GM21381 (cell line): ENCODE measurements around the gene NLRP9.
"Not testable (repeated sequence)": the region's sequence is repeated elsewhere in the genome, so short reads cannot be mapped to it uniquely, and the experiment has no call there.

Source experiments
- ATAC-seq: cut with Tn5 transposase; IDR thresholded peaks from one replicate; pipeline ENCODE4 v1.9.1; 2021; ENCODE audit warnings: mild to moderate bottlenecking, moderate library complexity; ENCODE audit not compliant: unreplicated experiment

Gene NLRP9

GRCh38 chr19:55738302-55738701 lies at the start of gene NLRP9:
Gene NLRP9, minus strand, starts transcription at chr19:55738402. Its CDS starts 28 bp downstream, at chr19:55738374.
- no peak for ATAC-seq

GRCh38 chr19:55781112-55781511 lies 42.9 kb upstream of the NLRP9 start:
- no peak for ATAC-seq

- no peak for ATAC-seq
Observed at GRCh38 chr19:55778331-55778730, 40.1 kb upstream of the NLRP9 start.

- no peak for ATAC-seq
Observed at GRCh38 chr19:55777528-55777927, 39.3 kb upstream of the NLRP9 start.

GRCh38 chr19:55769632-55770031 lies 31.4 kb upstream of the NLRP9 start:
- ATAC-seq = not testable (repeated sequence)

GRCh38 chr19:55768818-55769217 lies 30.6 kb upstream of the NLRP9 start, which contains the start of gene RFPL4AL1:
Gene RFPL4AL1, plus strand, starts transcription at chr19:55769118. Its CDS starts 2,687 bp downstream, at chr19:55771805.
- ATAC-seq = not testable (repeated sequence)

GRCh38 chr19:55766466-55766865 lies 28.3 kb upstream of the NLRP9 start:
- ATAC-seq = no peak

GRCh38 chr19:55758797-55759196 lies 20.6 kb upstream of the NLRP9 start, which contains the start of gene RFPL4A:
Gene RFPL4A, plus strand, starts transcription at chr19:55759097. Its CDS starts 2,704 bp downstream, at chr19:55761801.
- not testable (repeated sequence) for ATAC-seq

GRCh38 chr19:55756808-55757207 lies 18.6 kb upstream of the NLRP9 start:
- ATAC-seq = not testable (repeated sequence)

- no peak for ATAC-seq
Observed at GRCh38 chr19:55753401-55753800, 15.2 kb upstream of the NLRP9 start.

GRCh38 chr19:55750715-55751114 lies 12.5 kb upstream of the NLRP9 start:
- ATAC-seq = no peak

GRCh38 chr19:55730378-55730777 lies 7.8 kb downstream of the NLRP9 start:
- not testable (repeated sequence) for ATAC-seq

GRCh38 chr19:55723491-55723890 lies 14.7 kb downstream of the NLRP9 start:
- no peak for ATAC-seq

- no peak for ATAC-seq
Observed at GRCh38 chr19:55720801-55721200, 17.4 kb downstream of the NLRP9 start.

GRCh38 chr19:55720214-55720746 lies 17.9 kb downstream of the NLRP9 start:
- ATAC-seq = no peak

GRCh38 chr19:55717879-55718711 lies 20.1 kb downstream of the NLRP9 start:
- ATAC-seq = not testable (repeated sequence)

- ATAC-seq = no peak
Observed at GRCh38 chr19:55717251-55717650, 21.0 kb downstream of the NLRP9 start.

- no peak for ATAC-seq
Observed at GRCh38 chr19:55716531-55716930, 21.7 kb downstream of the NLRP9 start.

- no peak for ATAC-seq
Observed at GRCh38 chr19:55712804-55713631, 25.2 kb downstream of the NLRP9 start.

- ATAC-seq = no peak
Observed at GRCh38 chr19:55711719-55712118, 26.5 kb downstream of the NLRP9 start.

- no peak for ATAC-seq
Observed at GRCh38 chr19:55705972-55706371, 32.2 kb downstream of the NLRP9 start.
